ENCODE data around the gene TSPEAR. TPM values are rescaled to one million over a fixed set of nuclear protein-coding genes. Genes with fewer than 3 reads are reported as not detected.
A peak's percentile ranks its signal among the peaks of the same experiment; 100 is the strongest.

The TSPEAR gene
- total and polyA plus RNA-seq, 2 of the 13 experiments (the other 11 are each of a cell fraction or from before 2014, with no cell fraction given): 0.07 to 0.32 TPM

GRCh38 chr21:44701541-44701940 lies 9.8 kb downstream of the TSPEAR start:
- WGBS (ENCODE audit: low lambda C conversion rate): 3% methylated on average over 10 of the region's 12 CpGs
- H3K36me3 ChIP-seq (replicated peaks in 1 of 2; ENCODE audit: control insufficient read depth in 1 of 2, insufficient read depth in 2 of 2, low read length in 2 of 2): no peaks in the 10 kb centered on the region
- H3K9me3 ChIP-seq (ENCODE audit: low read length): no peaks in the 10 kb centered on the region
- H3K4me2 ChIP-seq (ENCODE audit: low read depth, low read length): peak overlapping the region; percentile 60
- intact Hi-C loops (cut with micrococcal nuclease; ENCODE audit: unreplicated experiment): loop anchor here (5.0 kb wide), 1 partner anchor 36 kb away; no protein-coding TSS in a partner anchor
- DNase-seq (ENCODE audit: low spot score) (no peak), ATAC-seq (peak; percentile 3; the same call in 1 of the 3 replicates), FAIRE-seq (no peak)
- H2AFZ ChIP-seq (ENCODE audit: low read length): no peak overlapping the region
- no TSS peak for BruUV-seq (replicated peaks)
- CTCF ChIA-PET (ENCODE audit: low intra/inter-chr PET ratio, low total read pairs): no interaction called here
- H3K27me3 ChIP-seq (ENCODE audit: control insufficient read depth in 1 of 2, insufficient read depth in 2 of 2, low read length in 2 of 2): peaks cover 5 to 16% of the 10 kb centered on the region in 2 experiments; a peak in 3 of 5 replicates
- H3K9ac ChIP-seq (ENCODE audit: insufficient read depth, low read depth, low read length): no peak overlapping the region
- no peaks in the 10 kb centered on the region for H4K20me1 ChIP-seq (ENCODE audit: insufficient read depth, low read length)
- in situ Hi-C loops (cut with HindIII; ENCODE audit: extremely low pct_ligation_motif_present, low pct_unique_long_range_greater_than_20kb): no loop called here
- peak; percentile 65 for TF ChIP-seq SP5 (CRISPR knock-in tag; IDR thresholded peaks at IDR 0.05; ENCODE audit: borderline replicate concordance, low read depth)
- peak; percentile 13; the same call in 1 of the 2 replicates for TF ChIP-seq HOXA3 (CRISPR knock-in tag; IDR thresholded peaks at IDR 0.05)
- TF ChIP-seq SALL1 (CRISPR knock-in tag; IDR thresholded peaks at IDR 0.05): peak; percentile 41; the same call in 1 of the 2 replicates
- no peak for TF ChIP-seq CC2D1A (CRISPR knock-in tag; IDR thresholded peaks at IDR 0.05)
- TF ChIP-seq ZNF776 (CRISPR knock-in tag; IDR thresholded peaks at IDR 0.05): no peak
- peak; percentile 46 for TF ChIP-seq ZNF883 (CRISPR knock-in tag; IDR thresholded peaks at IDR 0.05; ENCODE audit: not compliant biosample characterization)
- TF ChIP-seq NFKBIZ (CRISPR knock-in tag; IDR thresholded peaks at IDR 0.05): no peak
- POLR2A ChIA-PET: no interaction called here
- H3K27ac ChIP-seq (ENCODE audit: extremely low read length, insufficient read depth, low read length): no peak overlapping the region
- H3K4me3 ChIP-seq (replicated peaks in 1 of 3; ENCODE audit: insufficient read depth in 1 of 3, low read depth in 2 of 3, low read length in 3 of 3): peak overlapping the region in 1 of 3 experiments; percentile 33; a peak in 1 of 6 replicates
- no peaks in the 10 kb centered on the region for H3K79me2 ChIP-seq (ENCODE audit: insufficient read depth, low read length)
- H3K4me1 ChIP-seq (ENCODE audit: insufficient read depth, low read length): peaks cover 78% of the 10 kb centered on the region

- H4K20me1 ChIP-seq (ENCODE audit: insufficient read depth, low read length): no peaks in the 10 kb centered on the region
- H3K27me3 ChIP-seq (ENCODE audit: control insufficient read depth in 1 of 2, insufficient read depth in 2 of 2, low read length in 2 of 2): peaks cover 5 to 16% of the 10 kb centered on the region in 2 experiments; a peak in 3 of 5 replicates
- in situ Hi-C loops (cut with HindIII; ENCODE audit: extremely low pct_ligation_motif_present, low pct_unique_long_range_greater_than_20kb): no loop called here
- peak overlapping the region; percentile 7 for H3K27ac ChIP-seq (ENCODE audit: extremely low read length, insufficient read depth, low read length)
- no peak overlapping the region for H3K9ac ChIP-seq (ENCODE audit: insufficient read depth, low read depth, low read length)
- CTCF ChIA-PET (ENCODE audit: low intra/inter-chr PET ratio, low total read pairs): no interaction called here
- FAIRE-seq (no peak), DNase-seq (ENCODE audit: low spot score) (no peak), ATAC-seq (no peak)
- WGBS (ENCODE audit: low lambda C conversion rate): 75% methylated on average over 14 of the region's 14 CpGs
- H3K9me3 ChIP-seq (ENCODE audit: low read length): no peaks in the 10 kb centered on the region
- intact Hi-C loops (cut with micrococcal nuclease; ENCODE audit: unreplicated experiment): loop anchor here (5.0 kb wide), 1 partner anchor 36 kb away; no protein-coding TSS in a partner anchor
- H3K4me1 ChIP-seq (ENCODE audit: insufficient read depth, low read length): peaks cover 84% of the 10 kb centered on the region
- no peaks in the 10 kb centered on the region for H3K79me2 ChIP-seq (ENCODE audit: insufficient read depth, low read length)
- no peak overlapping the region; a peak in 1 of 6 replicates for H3K4me3 ChIP-seq (replicated peaks in 1 of 3; ENCODE audit: insufficient read depth in 1 of 3, low read depth in 2 of 3, low read length in 3 of 3)
- no peak overlapping the region for H2AFZ ChIP-seq (ENCODE audit: low read length)
- peak overlapping the region; percentile 60 for H3K4me2 ChIP-seq (ENCODE audit: low read depth, low read length)
- POLR2A ChIA-PET: no interaction called here
- H3K36me3 ChIP-seq (replicated peaks in 1 of 2; ENCODE audit: control insufficient read depth in 1 of 2, insufficient read depth in 2 of 2, low read length in 2 of 2): no peaks in the 10 kb centered on the region
- BruUV-seq (replicated peaks): no TSS peak
- no peak for TF ChIP-seq NCOA1 (CRISPR knock-in tag; IDR thresholded peaks at IDR 0.05)
- TF ChIP-seq HDAC1 (CRISPR knock-in tag; IDR thresholded peaks at IDR 0.05): 0 out of 2 replicates have a peak, but pooled peaks have one; percentile 2
- TF ChIP-seq ZGPAT (CRISPR knock-in tag; IDR thresholded peaks at IDR 0.05): 0 out of 2 replicates have a peak, but pooled peaks have one; percentile 5
- TF ChIP-seq MXD4 (CRISPR knock-in tag; IDR thresholded peaks at IDR 0.05): 0 out of 2 replicates have a peak, but pooled peaks have one; percentile 11
- TF ChIP-seq STAT6 (CRISPR knock-in tag; IDR thresholded peaks at IDR 0.05; ENCODE audit: borderline replicate concordance): 0 out of 2 replicates have a peak, but pooled peaks have one; percentile 2
- TF ChIP-seq MYC (CRISPR knock-in tag; IDR thresholded peaks at IDR 0.05; ENCODE audit: borderline replicate concordance): no peak
- 0 out of 2 replicates have a peak, but pooled peaks have one; percentile 7 for TF ChIP-seq HOXA5 (CRISPR knock-in tag; IDR thresholded peaks at IDR 0.05)
- TF ChIP-seq ZBTB38 (CRISPR knock-in tag; IDR thresholded peaks at IDR 0.05): peak; percentile 87
- 0 out of 2 replicates have a peak, but pooled peaks have one; percentile 5 for TF ChIP-seq KDM3A (CRISPR knock-in tag; IDR thresholded peaks at IDR 0.05; ENCODE audit: low read depth)
Measured at GRCh38 chr21:44701023-44701400, 10.4 kb downstream of the TSPEAR start.
